Stimulated activated CD4-positive, alpha-beta T cell treated with anti-CD3 and anti-CD28 coated beads, Interleukin-2, amount 100 ng/mL, for 48 hours (primary cell): ENCODE measurements around the gene EZH2.

Experiments
- DNase-seq, 2 donors: peaks; one replicate each; pipeline ENCODE4 v3.0.0-alpha.2; 2020

Gene EZH2

GRCh38 chr7:148761499-148762278 lies 122.4 kb downstream of the EZH2 start:
- DNase-seq, result no peak
